Astrocyte of the cerebellum (primary cell): ENCODE data around the gene PTGES2.

ENCODE experiments used
- DNase-seq: peaks from one replicate; pipeline ENCODE4 v3.0.0-alpha.2; 2011; ENCODE audit warnings: low read depth
- H3K4me3 ChIP-seq: 2 replicates; pipeline ENCODE4 v1.5.1; 2011; ENCODE audit warnings: mild to moderate bottlenecking, low read depth, low read length, moderate library complexity
- CTCF ChIP-seq: IDR thresholded peaks from 2 replicates; pipeline ENCODE4 v1.5.1; 2012; ENCODE audit warnings: low read length, low read depth, moderate library complexity, mild to moderate bottlenecking; ENCODE audit errors: missing control alignments
- in situ Hi-C: cut with HindIII; loops from 2 replicates; pipeline ENCODE4 v1.10.0; 2017; ENCODE audit warnings: low sequenced_read_pairs

PTGES2 gene

GRCh38 chr9:128149951-128150593 lies 22.5 kb upstream of the PTGES2 start:
- H3K4me3 ChIP-seq: no peak overlapping the region
- DNase-seq: no peak
- in situ Hi-C loops: no loop called here
- no peak for TF ChIP-seq CTCF

GRCh38 chr9:128149001-128149701 lies 21.6 kb upstream of the PTGES2 start, which contains the start of gene LCN2:
Gene LCN2, plus strand, starts transcription at chr9:128149453. Its CDS starts 73 bp downstream, at chr9:128149526.
- in situ Hi-C loops: no loop called here
- no peak for DNase-seq
- TF ChIP-seq CTCF: no peak
- H3K4me3 ChIP-seq: no peak within 1 kb of the TSS

GRCh38 chr9:128148509-128149000 lies 21.0 kb upstream of the PTGES2 start:
- no peak for TF ChIP-seq CTCF
- no peak overlapping the region for H3K4me3 ChIP-seq
- DNase-seq: no peak
- in situ Hi-C loops: no loop called here

- TF ChIP-seq CTCF: no peak
- in situ Hi-C loops: no loop called here
- no peak overlapping the region for H3K4me3 ChIP-seq
- no peak for DNase-seq
Observed at GRCh38 chr9:128146591-128147120, 19.1 kb upstream of the PTGES2 start.

GRCh38 chr9:128145951-128146351 lies 18.4 kb upstream of the PTGES2 start:
- in situ Hi-C loops: no loop called here
- TF ChIP-seq CTCF: no peak
- DNase-seq: no peak
- H3K4me3 ChIP-seq: no peak overlapping the region

- no peak for DNase-seq
- no peak overlapping the region for H3K4me3 ChIP-seq
- TF ChIP-seq CTCF: no peak
- in situ Hi-C loops: no loop called here
Observed at GRCh38 chr9:128145536-128145935, 18.0 kb upstream of the PTGES2 start.
